PC-9 (cell line): ENCODE data around the gene EIF4G3. TPM values are rescaled to one million over a fixed set of nuclear protein-coding genes. Genes with fewer than 3 reads are reported as not detected.
A peak's percentile ranks its signal among the peaks of the same experiment; 100 is the strongest.

Experiments used
- BruUV-seq: library from RNA; stranded (reverse); fragments of 400-500 nt; replicated peaks from 2 replicates; lab custom pipeline; 2021; lab: Mats Ljungman, UMichigan
- CTCF ChIA-PET: fragments of 300-600 bp; sonication (Branson Sonifier 250); formaldehyde crosslinking; loops from one replicate; lab custom pipeline; 2022; ENCODE audit warnings: antibody characterized with exemption; lab: Charles Lee
- POLR2A ChIA-PET: fragments of 300-600 bp; sonication (Branson Sonifier 250); formaldehyde crosslinking; loops from one replicate; lab custom pipeline; 2022; ENCODE audit warnings: antibody characterized with exemption; ENCODE audit not compliant: unreplicated experiment; lab: Charles Lee
- DNase-seq, 2 experiments: peaks; one replicate each; pipeline versions ENCODE4 v3.0.0 to v3.0.0-alpha.2; 2015 to 2022; ENCODE audit warnings: mixed read lengths in 1 of 2
- H2AFZ ChIP-seq: fragments of 200-600 bp; sonication (generic); 2 replicates; pipeline ENCODE4 v1.8.1; 2017; ENCODE audit warnings: antibody characterized with exemption
- H3F3A ChIP-seq: fragments of 200-600 bp; sonication (generic); 2 replicates; pipeline ENCODE4 v1.8.1; 2017; ENCODE audit warnings: antibody characterized with exemption, mild to moderate bottlenecking, low read depth; ENCODE audit not compliant: insufficient read depth
- H3K27ac ChIP-seq: fragments of 200-600 bp; sonication (generic); 2 replicates; pipeline ENCODE4 v1.6.1; 2016; ENCODE audit warnings: mixed run types
- H3K27me3 ChIP-seq: fragments of 200-600 bp; sonication (generic); 2 replicates; pipeline ENCODE4 v1.6.1; 2016; ENCODE audit warnings: low read depth, mixed run types; ENCODE audit not compliant: insufficient read depth
- H3K36me3 ChIP-seq: fragments of 200-600 bp; sonication (generic); 2 replicates; pipeline ENCODE4 v1.6.1; 2016; ENCODE audit warnings: low read depth, mixed run types
- H3K4me1 ChIP-seq: fragments of 200-600 bp; sonication (generic); replicated peaks from 2 replicates; pipeline ENCODE4 v1.6.1; 2016; ENCODE audit warnings: mixed run types; ENCODE audit not compliant: insufficient read depth
- H3K4me2 ChIP-seq: fragments of 200-600 bp; sonication (generic); 2 replicates; pipeline ENCODE4 v1.6.1; 2017; ENCODE audit warnings: mixed run types
- H3K4me3 ChIP-seq: fragments of 200-600 bp; sonication (generic); 2 replicates; pipeline ENCODE4 v1.6.1; 2016; ENCODE audit warnings: mixed run types
- H3K79me2 ChIP-seq: fragments of 200-600 bp; sonication (generic); 2 replicates; pipeline ENCODE4 v1.6.1; 2017; ENCODE audit warnings: low read depth, mixed run types
- H3K9me2 ChIP-seq: fragments of 200-600 bp; sonication (generic); 2 replicates; pipeline ENCODE4 v1.8.1; 2017; ENCODE audit warnings: mild to moderate bottlenecking; ENCODE audit not compliant: insufficient read depth
- H3K9me3 ChIP-seq: fragments of 200-600 bp; sonication (generic); 2 replicates; pipeline ENCODE4 v1.8.1; 2016; ENCODE audit warnings: low read depth; ENCODE audit not compliant: insufficient read depth
- H4K20me1 ChIP-seq: fragments of 200-600 bp; sonication (generic); 2 replicates; pipeline ENCODE4 v1.8.1; 2017; ENCODE audit not compliant: insufficient read depth
- EZH2 ChIP-seq: fragments of 200-600 bp; sonication (generic); IDR thresholded peaks from 2 replicates; pipeline ENCODE4 v1.8.0; 2017; ENCODE audit warnings: antibody characterized with exemption, low read depth
- intact Hi-C: fragments of 100-400 bp; cut with micrococcal nuclease; formaldehyde crosslinking; loops from one replicate; pipeline ENCODE4 v1.10.0; 2022; ENCODE audit not compliant: unreplicated experiment
- total RNA-seq: library from RNA; stranded (reverse); gene quantifications from 2 replicates; pipeline ENCODE4 v1.2.3, GENCODE V29; 2021
- TF ChIP-seq, protein P1 (sequence below): fragments of 200-600 bp; sonication (generic); conservative IDR thresholded peaks from 2 replicates; pipeline ENCODE4 v1.6.1; 2017; ENCODE audit warnings: mixed run types, antibody characterized with exemption, mild to moderate bottlenecking, moderate library complexity

Gene EIF4G3
- total RNA-seq, 1 experiment from 2014 or later, result 63.2 TPM

DNA sequence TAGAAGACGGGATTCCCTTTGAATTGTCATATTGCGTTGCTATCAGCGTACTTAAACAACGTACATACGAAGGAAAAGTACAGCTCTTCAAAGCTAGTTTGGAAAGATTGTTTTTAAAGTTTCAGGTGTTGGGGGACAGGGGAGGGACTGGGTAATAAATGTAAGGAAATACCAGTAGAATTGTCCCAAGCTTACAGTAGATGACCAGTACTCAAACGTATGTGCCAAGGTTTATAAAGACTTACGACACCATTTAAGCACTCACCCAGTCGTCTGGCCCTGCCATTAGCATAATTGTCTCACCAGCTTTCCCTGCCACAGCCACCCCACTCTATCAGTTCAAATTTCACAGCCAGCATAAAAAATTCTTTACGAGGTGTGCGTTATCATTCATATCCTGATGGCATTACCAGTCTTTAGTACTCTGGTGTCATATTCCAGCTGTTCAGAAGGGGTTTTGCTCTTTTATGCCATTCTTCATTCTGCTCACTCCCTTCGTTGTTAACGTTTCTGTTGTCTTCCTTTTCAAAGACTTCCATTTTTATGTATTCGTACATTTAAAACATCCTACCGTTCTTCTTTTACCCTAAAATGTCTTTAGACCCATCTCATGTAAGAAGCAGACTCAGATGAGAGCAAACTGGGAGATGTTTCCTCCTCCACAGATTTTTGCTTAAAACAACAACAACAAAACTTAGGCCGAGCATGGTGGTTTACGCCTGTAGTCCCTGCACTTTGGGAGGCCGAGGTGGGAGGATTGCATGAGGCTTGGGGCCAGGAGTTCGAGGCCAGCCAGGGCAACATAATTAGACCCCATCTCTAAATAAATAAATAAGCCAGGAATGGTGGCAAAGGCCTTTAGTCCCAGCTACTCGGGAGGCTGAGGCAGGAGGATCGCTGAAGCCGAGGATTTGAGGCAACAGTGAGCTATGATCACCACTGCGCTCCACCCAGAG, 388.6 kb downstream of the EIF4G3 start:
- H3K4me1 ChIP-seq, result peaks cover 19% of the 10 kb centered on the region; the same call in 1 of the 2 replicates
- H3K79me2 ChIP-seq, result peaks cover 33% of the 10 kb centered on the region
- no peaks in the 10 kb centered on the region for H3K9me3 ChIP-seq
- H3K9me2 ChIP-seq, result no peaks in the 10 kb centered on the region
- no peaks in the 10 kb centered on the region for H3K27me3 ChIP-seq
- BruUV-seq, result no TSS peak
- H3K36me3 ChIP-seq, result no peaks in the 10 kb centered on the region
- intact Hi-C loops, result loop anchor here (10.0 kb wide), 1 partner anchor 387 kb away; the partner anchor contains the start of gene EIF4G3
- H2AFZ ChIP-seq, result peak overlapping the region; percentile 71; the same call in 1 of the 2 replicates
- H3K4me3 ChIP-seq, result peak overlapping the region; percentile 98
- peak overlapping the region; percentile 69 for H3K27ac ChIP-seq
- H4K20me1 ChIP-seq, result peaks cover 29% of the 10 kb centered on the region
- POLR2A ChIA-PET, result interaction anchor here (0.6 kb wide), 1 partner anchor 617 kb away, joined by 4 read pairs; no protein-coding TSS in a partner anchor
- TF ChIP-seq, protein P1, sequence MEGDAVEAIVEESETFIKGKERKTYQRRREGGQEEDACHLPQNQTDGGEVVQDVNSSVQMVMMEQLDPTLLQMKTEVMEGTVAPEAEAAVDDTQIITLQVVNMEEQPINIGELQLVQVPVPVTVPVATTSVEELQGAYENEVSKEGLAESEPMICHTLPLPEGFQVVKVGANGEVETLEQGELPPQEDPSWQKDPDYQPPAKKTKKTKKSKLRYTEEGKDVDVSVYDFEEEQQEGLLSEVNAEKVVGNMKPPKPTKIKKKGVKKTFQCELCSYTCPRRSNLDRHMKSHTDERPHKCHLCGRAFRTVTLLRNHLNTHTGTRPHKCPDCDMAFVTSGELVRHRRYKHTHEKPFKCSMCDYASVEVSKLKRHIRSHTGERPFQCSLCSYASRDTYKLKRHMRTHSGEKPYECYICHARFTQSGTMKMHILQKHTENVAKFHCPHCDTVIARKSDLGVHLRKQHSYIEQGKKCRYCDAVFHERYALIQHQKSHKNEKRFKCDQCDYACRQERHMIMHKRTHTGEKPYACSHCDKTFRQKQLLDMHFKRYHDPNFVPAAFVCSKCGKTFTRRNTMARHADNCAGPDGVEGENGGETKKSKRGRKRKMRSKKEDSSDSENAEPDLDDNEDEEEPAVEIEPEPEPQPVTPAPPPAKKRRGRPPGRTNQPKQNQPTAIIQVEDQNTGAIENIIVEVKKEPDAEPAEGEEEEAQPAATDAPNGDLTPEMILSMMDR, result no peak
- no peak for TF ChIP-seq EZH2
- DNase-seq, result peak; percentile 31 to 62
- H3K4me2 ChIP-seq, result peak overlapping the region; percentile 87
- CTCF ChIA-PET, result no interaction called here
- peaks cover 11% of the 10 kb centered on the region for H3F3A ChIP-seq

DNA sequence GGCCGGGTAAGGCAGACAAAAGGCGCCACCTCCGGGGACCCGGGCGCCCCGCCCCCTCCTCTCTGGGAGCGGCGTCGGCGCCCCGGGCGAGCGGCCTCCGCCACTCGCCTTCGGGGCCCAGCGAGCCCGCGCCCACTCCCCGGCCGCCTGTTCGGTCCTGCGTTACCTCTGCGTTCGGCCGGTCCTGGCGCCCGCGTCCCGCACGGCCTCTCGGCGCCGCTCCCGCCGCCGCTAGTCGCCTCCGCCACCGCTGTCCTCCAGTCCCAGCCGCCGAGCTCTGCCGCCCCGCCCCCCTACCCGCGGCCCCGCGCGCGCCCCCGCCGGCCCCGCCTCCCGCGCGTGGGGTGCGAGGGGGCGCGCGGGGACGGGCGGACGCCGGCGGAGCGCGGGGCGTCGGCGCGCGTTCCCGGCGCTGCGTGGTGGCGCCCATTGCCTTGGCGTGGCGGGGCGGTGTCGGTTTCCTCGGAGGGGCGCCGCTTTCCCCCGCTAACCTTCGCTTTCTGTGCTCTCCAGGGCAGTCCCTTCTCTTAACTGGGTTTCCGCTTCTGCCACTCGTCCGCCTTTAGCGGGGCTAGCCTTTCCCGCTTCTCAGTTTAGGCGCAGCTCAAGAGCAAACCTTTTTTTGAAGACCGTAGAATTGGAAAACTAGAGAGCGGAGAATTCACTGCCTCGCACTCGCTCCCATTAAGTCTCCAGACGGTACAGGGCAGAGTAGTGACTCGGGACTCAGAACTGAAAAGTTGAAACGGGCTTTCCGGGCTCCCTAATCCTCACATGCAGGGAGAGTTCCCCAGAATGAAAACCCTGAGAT, 389.5 kb downstream of the EIF4G3 start, which contains the start of gene HP1BP3:
HP1BP3 (minus strand) TSS at position 279 of the 811 bp plus-strand sequence. CDS start 6,867 bp downstream, outside the sequence.
- no peaks in the 10 kb centered on the region for H3K9me2 ChIP-seq
- H4K20me1 ChIP-seq, result peaks cover 32% of the 10 kb centered on the region
- CTCF ChIA-PET, result interaction anchor here (0.6 kb wide), 1 partner anchor 55 kb away, joined by 5 read pairs; no protein-coding TSS in a partner anchor
- POLR2A ChIA-PET, result interaction anchor here (0.5 to 0.7 kb wide), 11 partner anchors 10 to 1778 kb away, joined by 3 to 19 read pairs (median 4); no protein-coding TSS in a partner anchor
- intact Hi-C loops, result loop anchor here (10.0 kb wide), 1 partner anchor 388 kb away; the partner anchor contains the start of gene EIF4G3
- peak within 1 kb of the TSS; percentile 98 for H3K4me3 ChIP-seq
- H3K4me1 ChIP-seq, result peaks cover 19% of the 10 kb centered on the region; the same call in 1 of the 2 replicates
- H3K4me2 ChIP-seq, result peak within 1 kb of the TSS; percentile 93
- H2AFZ ChIP-seq, result peak within 1 kb of the TSS; percentile 71
- H3K9me3 ChIP-seq, result no peaks in the 10 kb centered on the region
- BruUV-seq, result TSS peak; percentile 95
- no peaks in the 10 kb centered on the region for H3K27me3 ChIP-seq
- peak in 1 of 2 experiments; percentile 78 for DNase-seq
- TF ChIP-seq, protein P1, result no peak
- TF ChIP-seq EZH2, result no peak
- H3K36me3 ChIP-seq, result no peaks in the 10 kb centered on the region
- H3K79me2 ChIP-seq, result peaks cover 42% of the 10 kb centered on the region
- peaks cover 11% of the 10 kb centered on the region for H3F3A ChIP-seq
- peak within 1 kb of the TSS; percentile 69 for H3K27ac ChIP-seq
